Measurements from ENCODE around the gene ELMO1. TPM values are rescaled to one million over a fixed set of nuclear protein-coding genes. Genes with fewer than 3 reads are reported as not detected.

Gene ELMO1
- total RNA-seq, 1 experiment from 2014 or later: 7.8 TPM

DNA sequence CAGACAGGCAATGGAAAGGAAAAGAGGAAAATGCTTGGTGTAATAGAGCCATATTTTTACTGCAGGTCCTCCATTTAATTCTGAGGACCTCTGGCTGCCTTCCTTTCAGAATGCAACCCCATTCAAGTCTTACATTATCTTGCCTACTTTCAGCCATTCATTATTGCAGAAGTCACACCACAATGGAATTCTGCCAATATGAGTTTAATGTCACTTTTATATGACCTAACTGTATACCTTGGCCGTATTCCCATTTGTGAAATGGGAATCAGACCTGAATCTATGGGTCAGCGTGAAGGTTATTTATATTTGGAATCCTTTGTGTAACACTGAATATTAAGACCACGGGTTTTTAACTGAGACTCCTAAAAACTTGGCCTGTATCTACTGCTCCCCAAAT, 482.6 kb downstream of the ELMO1 start:
- no peak overlapping the region for H2AFZ ChIP-seq (ENCODE audit: low read length)
- H3K9me3 Mint-ChIP-seq: peaks cover 0 to 2% of the 10 kb centered on the region in 2 experiments; a peak in 2 of 5 replicates
- no peak overlapping the region for H2BK20ac ChIP-seq (ENCODE audit: low read depth, low read length, poor library complexity, severe bottlenecking)
- no peak overlapping the region for H3K14ac ChIP-seq (ENCODE audit: insufficient read depth, low read length)
- DNase-seq: no peak
- H3K27me3 Mint-ChIP-seq (ENCODE audit: low read depth): no peaks in the 10 kb centered on the region
- no peaks in the 10 kb centered on the region for H3K36me3 Mint-ChIP-seq (ENCODE audit: insufficient read depth in 1 of 3, low read depth in 3 of 3)
- H3K79me2 ChIP-seq (ENCODE audit: insufficient read depth, low read length): no peaks in the 10 kb centered on the region
- H3K4me3 Mint-ChIP-seq: no peak overlapping the region
- H3K27ac Mint-ChIP-seq: no peak overlapping the region
- no peak overlapping the region for H2AK5ac ChIP-seq (ENCODE audit: insufficient read length, low read length)
- H3K4me2 ChIP-seq (ENCODE audit: insufficient read depth, insufficient read length, low read length): no peak overlapping the region
- no peaks in the 10 kb centered on the region for H3K27me3 ChIP-seq (ENCODE audit: insufficient read depth, low read length)
- no peak overlapping the region for H3K4ac ChIP-seq (ENCODE audit: low read depth, low read length)
- no peak overlapping the region for H3K9ac ChIP-seq (ENCODE audit: extremely low read depth, insufficient read length, low read length)
- no CpG with 5 or more reads among the region's 3 CpGs for WGBS (ENCODE audit: extremely low coverage, insufficient read length, low lambda C conversion rate)
- peaks cover 27 to 38% of the 10 kb centered on the region in 2 experiments for H3K4me1 Mint-ChIP-seq
- H4K20me1 ChIP-seq (ENCODE audit: control insufficient read depth, insufficient read depth, insufficient read length): no peaks in the 10 kb centered on the region
- H4K91ac ChIP-seq (ENCODE audit: insufficient read length, low read depth, low read length): no peak overlapping the region
- TF ChIP-seq, protein P1, sequence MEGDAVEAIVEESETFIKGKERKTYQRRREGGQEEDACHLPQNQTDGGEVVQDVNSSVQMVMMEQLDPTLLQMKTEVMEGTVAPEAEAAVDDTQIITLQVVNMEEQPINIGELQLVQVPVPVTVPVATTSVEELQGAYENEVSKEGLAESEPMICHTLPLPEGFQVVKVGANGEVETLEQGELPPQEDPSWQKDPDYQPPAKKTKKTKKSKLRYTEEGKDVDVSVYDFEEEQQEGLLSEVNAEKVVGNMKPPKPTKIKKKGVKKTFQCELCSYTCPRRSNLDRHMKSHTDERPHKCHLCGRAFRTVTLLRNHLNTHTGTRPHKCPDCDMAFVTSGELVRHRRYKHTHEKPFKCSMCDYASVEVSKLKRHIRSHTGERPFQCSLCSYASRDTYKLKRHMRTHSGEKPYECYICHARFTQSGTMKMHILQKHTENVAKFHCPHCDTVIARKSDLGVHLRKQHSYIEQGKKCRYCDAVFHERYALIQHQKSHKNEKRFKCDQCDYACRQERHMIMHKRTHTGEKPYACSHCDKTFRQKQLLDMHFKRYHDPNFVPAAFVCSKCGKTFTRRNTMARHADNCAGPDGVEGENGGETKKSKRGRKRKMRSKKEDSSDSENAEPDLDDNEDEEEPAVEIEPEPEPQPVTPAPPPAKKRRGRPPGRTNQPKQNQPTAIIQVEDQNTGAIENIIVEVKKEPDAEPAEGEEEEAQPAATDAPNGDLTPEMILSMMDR (conservative IDR thresholded peaks at IDR 0.05): no peak
- H4K8ac ChIP-seq (replicated peaks; ENCODE audit: insufficient read length, low read depth, low read length): no peak overlapping the region
- no peak overlapping the region for H2BK15ac ChIP-seq (ENCODE audit: low read depth, low read length)
- no peak overlapping the region for H3T11ph ChIP-seq (ENCODE audit: low read length)
- H3K23ac ChIP-seq (ENCODE audit: insufficient read length, low read depth, low read length): no peak overlapping the region
- H2BK5ac ChIP-seq (ENCODE audit: insufficient read length, low read length): no peak overlapping the region
- H4K5ac ChIP-seq (ENCODE audit: insufficient read length, low read depth, low read length): no peak overlapping the region
- H2BK120ac ChIP-seq (ENCODE audit: low read depth, low read length, poor library complexity, severe bottlenecking): no peak overlapping the region
- H3K4me1 ChIP-seq (ENCODE audit: insufficient read depth, low read length): peaks cover under 1% of the 10 kb centered on the region; the same call in 1 of the 2 replicates
- no peak overlapping the region for H3K27ac ChIP-seq (ENCODE audit: insufficient read length, low read depth, low read length)
- H3K56ac ChIP-seq (ENCODE audit: insufficient read length, low read depth, low read length): no peak overlapping the region
- no peaks in the 10 kb centered on the region for H3K9me3 ChIP-seq (ENCODE audit: control insufficient read depth, low read depth, low read length)
- H3K79me1 ChIP-seq (ENCODE audit: insufficient read depth, low read depth, low read length, poor library complexity, severe bottlenecking): no peaks in the 10 kb centered on the region
- H3K18ac ChIP-seq (ENCODE audit: insufficient read length, low read depth, low read length): no peak overlapping the region
- no peaks in the 10 kb centered on the region for H3K23me2 ChIP-seq (ENCODE audit: insufficient read length, low read depth, low read length, poor library complexity, severe bottlenecking)
- no peak overlapping the region for H2BK12ac ChIP-seq (ENCODE audit: insufficient read length, low read depth, low read length)
